MM.1S (cell line): Measurements from ENCODE around the gene IQCC.

Source experiments
- CTCF ChIP-seq: fragments of 300-600 bp; sonication (generic); IDR thresholded peaks from 2 replicates; pipeline ENCODE4 v1.5.1; 2016; ENCODE audit warnings: antibody characterized with exemption, low read length, mixed read lengths
- EZH2 ChIP-seq: fragments of 300-600 bp; sonication (generic); optimal IDR thresholded peaks from 2 replicates; pipeline ENCODE3; 2017; ENCODE audit warnings: low read depth, mild to moderate bottlenecking, antibody characterized with exemption, low read length, mixed read lengths
- EZH2phosphoT487 ChIP-seq: fragments of 300-600 bp; sonication (generic); IDR thresholded peaks from 2 replicates; pipeline ENCODE4 v1.6.1; 2018; ENCODE audit warnings: antibody characterized with exemption, low read length

GRCh38 chr1:32163405-32163804, 42.1 kb upstream of the IQCC start:
- no peak for TF ChIP-seq EZH2phosphoT487
- TF ChIP-seq CTCF, result no peak
- TF ChIP-seq EZH2, result no peak
